ENCODE results near the gene PTTG1IP. TPM values are rescaled to one million over a fixed set of nuclear protein-coding genes. Genes with fewer than 3 reads are reported as not detected.

Gene PTTG1IP
- total RNA-seq, 1 experiment from 2014 or later, result 330 TPM

DNA sequence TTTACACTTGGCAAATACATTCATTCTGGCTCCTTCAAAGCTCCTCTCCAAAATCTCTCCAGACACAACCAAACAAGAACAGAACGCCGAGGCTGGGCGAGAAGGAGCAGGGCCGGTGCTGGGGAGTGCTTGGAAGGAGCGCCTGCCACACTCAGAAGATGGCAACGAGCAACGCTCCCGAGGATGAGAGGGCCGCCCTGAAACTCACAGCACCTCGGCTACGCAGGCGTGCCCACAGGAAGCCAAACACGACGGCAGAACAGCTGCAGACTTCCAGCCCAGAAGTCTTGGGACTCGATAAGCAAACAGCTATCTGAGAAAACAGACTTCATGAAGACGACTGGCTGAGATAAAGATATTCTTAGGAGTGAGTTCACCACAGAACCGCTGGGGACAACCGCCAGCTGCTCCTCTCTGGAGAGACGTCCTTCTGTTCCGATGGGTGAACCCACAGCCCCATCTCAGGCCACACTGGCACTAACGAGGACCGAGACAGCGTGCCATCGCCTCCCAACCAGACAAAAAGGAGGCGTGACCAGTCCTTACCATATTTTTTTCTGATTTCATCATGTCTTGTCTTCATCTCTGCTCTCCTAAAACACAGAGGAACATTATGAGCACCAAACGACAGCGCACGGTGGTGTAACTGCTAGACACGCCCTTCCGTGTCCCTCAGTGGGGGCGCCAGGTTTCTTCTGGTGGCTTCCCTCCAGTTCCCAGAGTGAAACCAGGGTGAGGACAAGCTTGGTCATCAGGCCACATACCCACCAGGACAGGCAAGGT is 18.6 kb downstream of the PTTG1IP start:
- H3F3A ChIP-seq (ENCODE audit: low read length, unreplicated experiment), result no peaks in the 10 kb centered on the region
- H3K9ac ChIP-seq (ENCODE audit: low read length), result no peak overlapping the region
- TF ChIP-seq, protein P1, sequence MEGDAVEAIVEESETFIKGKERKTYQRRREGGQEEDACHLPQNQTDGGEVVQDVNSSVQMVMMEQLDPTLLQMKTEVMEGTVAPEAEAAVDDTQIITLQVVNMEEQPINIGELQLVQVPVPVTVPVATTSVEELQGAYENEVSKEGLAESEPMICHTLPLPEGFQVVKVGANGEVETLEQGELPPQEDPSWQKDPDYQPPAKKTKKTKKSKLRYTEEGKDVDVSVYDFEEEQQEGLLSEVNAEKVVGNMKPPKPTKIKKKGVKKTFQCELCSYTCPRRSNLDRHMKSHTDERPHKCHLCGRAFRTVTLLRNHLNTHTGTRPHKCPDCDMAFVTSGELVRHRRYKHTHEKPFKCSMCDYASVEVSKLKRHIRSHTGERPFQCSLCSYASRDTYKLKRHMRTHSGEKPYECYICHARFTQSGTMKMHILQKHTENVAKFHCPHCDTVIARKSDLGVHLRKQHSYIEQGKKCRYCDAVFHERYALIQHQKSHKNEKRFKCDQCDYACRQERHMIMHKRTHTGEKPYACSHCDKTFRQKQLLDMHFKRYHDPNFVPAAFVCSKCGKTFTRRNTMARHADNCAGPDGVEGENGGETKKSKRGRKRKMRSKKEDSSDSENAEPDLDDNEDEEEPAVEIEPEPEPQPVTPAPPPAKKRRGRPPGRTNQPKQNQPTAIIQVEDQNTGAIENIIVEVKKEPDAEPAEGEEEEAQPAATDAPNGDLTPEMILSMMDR (conservative IDR thresholded peaks at IDR 0.05; ENCODE audit: low read depth, low read length), result no peak
- TF ChIP-seq EZH2phosphoT487 (IDR thresholded peaks at IDR 0.05; ENCODE audit: borderline replicate concordance, low read length), result no peak
- no peak for TF ChIP-seq EZH2 (IDR thresholded peaks at IDR 0.05; ENCODE audit: low read length, unreplicated experiment)
- peaks cover 74% of the 10 kb centered on the region for H3K79me2 ChIP-seq (ENCODE audit: low read length)
- no peaks in the 10 kb centered on the region for H3K9me2 ChIP-seq (replicated peaks; ENCODE audit: low read length)
- CTCF ChIA-PET, result no interaction called here
- DNase-seq, result no peak
- H3K4me2 ChIP-seq (ENCODE audit: low read length), result no peak overlapping the region
- H4K20me1 ChIP-seq (ENCODE audit: low read length), result peaks cover 44% of the 10 kb centered on the region; the same call in 1 of the 2 replicates
- no peaks in the 10 kb centered on the region for H3K9me3 ChIP-seq (ENCODE audit: low read length)
- no peak overlapping the region for H2AFZ ChIP-seq (ENCODE audit: low read length)
- no peak for ATAC-seq
- H3K27me3 ChIP-seq (ENCODE audit: low read length), result no peaks in the 10 kb centered on the region
- no TSS peak for BruUV-seq (replicated peaks)
- no peak overlapping the region for H3K4me3 ChIP-seq (ENCODE audit: low read length)
- H3K27ac ChIP-seq (ENCODE audit: low read length), result no peak overlapping the region
- H3K4me1 ChIP-seq (ENCODE audit: insufficient read depth, low read length), result no peaks in the 10 kb centered on the region
- peaks cover 78% of the 10 kb centered on the region for H3K36me3 ChIP-seq (ENCODE audit: low read depth, low read length)
- intact Hi-C loops (cut with micrococcal nuclease), result no loop called here
- POLR2A ChIA-PET (ENCODE audit: unreplicated experiment), result no interaction called here

DNA sequence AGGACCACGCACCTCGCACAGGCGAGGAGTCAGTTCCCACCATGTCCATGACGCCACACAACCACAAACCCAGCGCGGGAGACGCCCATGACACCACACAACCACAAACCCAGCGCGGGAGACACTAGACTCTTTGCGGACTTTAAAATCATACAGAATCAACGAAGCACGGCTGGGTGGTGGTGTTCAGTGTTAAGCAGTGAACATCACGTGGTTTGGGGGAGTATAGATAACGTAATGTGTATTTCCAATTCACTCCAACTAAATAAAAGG is 19.2 kb downstream of the PTTG1IP start:
- Histone ChIP-seq H3K79me2 (ENCODE audit: low read length) (peaks cover 69% of the 10 kb centered on the region), H3K9ac (ENCODE audit: low read length) (no peak overlapping the region), H4K20me1 (ENCODE audit: low read length) (peaks cover 40% of the 10 kb centered on the region; the same call in 1 of the 2 replicates), H3K27me3 (ENCODE audit: low read length) (no peaks in the 10 kb centered on the region), H3K4me3 (ENCODE audit: low read length) (no peak overlapping the region), H3F3A (ENCODE audit: low read length, unreplicated experiment) (no peaks in the 10 kb centered on the region), H3K4me1 (ENCODE audit: insufficient read depth, low read length) (no peaks in the 10 kb centered on the region), H3K4me2 (ENCODE audit: low read length) (no peak overlapping the region), H3K9me2 (replicated peaks; ENCODE audit: low read length) (no peaks in the 10 kb centered on the region), H3K36me3 (ENCODE audit: low read depth, low read length) (peaks cover 78% of the 10 kb centered on the region), H3K27ac (ENCODE audit: low read length) (no peak overlapping the region), H3K9me3 (ENCODE audit: low read length) (no peaks in the 10 kb centered on the region), H2AFZ (ENCODE audit: low read length) (no peak overlapping the region)
- intact Hi-C loops (cut with micrococcal nuclease), result no loop called here
- no TSS peak for BruUV-seq (replicated peaks)
- TF ChIP-seq EZH2phosphoT487 (IDR thresholded peaks at IDR 0.05; ENCODE audit: borderline replicate concordance, low read length) (no peak), EZH2 (IDR thresholded peaks at IDR 0.05; ENCODE audit: low read length, unreplicated experiment) (no peak)
- TF ChIP-seq, protein P1 (conservative IDR thresholded peaks at IDR 0.05; ENCODE audit: low read depth, low read length), result no peak
- DNase-seq, result no peak
- ChIA-PET POLR2A (ENCODE audit: unreplicated experiment) (no interaction called here), CTCF (no interaction called here)
- ATAC-seq, result no peak

DNA sequence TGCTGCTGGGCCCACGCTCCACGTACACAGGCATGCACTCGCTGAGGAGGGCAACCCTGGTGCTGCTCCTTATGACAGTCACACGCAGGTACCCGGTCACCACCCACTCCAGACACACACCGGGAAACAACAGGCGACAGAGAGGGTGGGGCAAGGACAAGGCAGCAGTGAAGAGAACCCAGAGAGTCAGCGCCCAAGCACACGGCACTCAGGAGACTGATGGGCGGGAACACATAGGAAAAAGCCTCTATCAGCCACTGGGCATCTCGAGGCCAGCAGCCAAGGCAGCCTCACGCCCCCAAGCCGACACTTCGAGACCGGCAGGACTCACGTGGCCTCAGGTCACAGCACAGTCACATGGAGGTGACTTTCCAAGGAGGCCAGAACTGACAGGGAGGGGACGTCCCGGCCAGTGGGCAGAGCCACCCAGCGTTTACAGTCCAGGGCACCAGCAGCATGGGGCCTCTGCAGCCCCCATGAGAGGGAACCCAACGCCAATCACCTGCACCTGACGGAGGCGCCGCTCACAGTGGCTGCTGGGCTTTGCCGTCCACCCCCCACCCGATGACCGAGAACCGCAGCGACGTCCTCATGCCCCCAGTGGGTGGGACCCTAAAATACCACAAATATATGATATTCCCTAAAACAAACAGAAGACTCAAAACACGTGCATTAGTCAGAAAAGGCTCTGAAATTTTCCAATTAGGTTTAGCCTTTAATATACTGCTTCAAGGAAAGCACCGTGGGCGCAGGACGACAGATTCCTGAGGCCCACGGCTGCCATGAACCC is 19.7 kb downstream of the PTTG1IP start:
- no TSS peak for BruUV-seq (replicated peaks)
- Histone ChIP-seq H2AFZ (ENCODE audit: low read length) (no peak overlapping the region), H3K9ac (ENCODE audit: low read length) (no peak overlapping the region), H3K4me3 (ENCODE audit: low read length) (no peak overlapping the region), H3K9me2 (replicated peaks; ENCODE audit: low read length) (no peaks in the 10 kb centered on the region), H4K20me1 (ENCODE audit: low read length) (peaks cover 35% of the 10 kb centered on the region; the same call in 1 of the 2 replicates), H3K27me3 (ENCODE audit: low read length) (no peaks in the 10 kb centered on the region), H3K36me3 (ENCODE audit: low read depth, low read length) (peaks cover 75% of the 10 kb centered on the region), H3K79me2 (ENCODE audit: low read length) (peaks cover 63% of the 10 kb centered on the region), H3K4me2 (ENCODE audit: low read length) (no peak overlapping the region), H3F3A (ENCODE audit: low read length, unreplicated experiment) (no peaks in the 10 kb centered on the region), H3K9me3 (ENCODE audit: low read length) (no peaks in the 10 kb centered on the region), H3K27ac (ENCODE audit: low read length) (no peak overlapping the region), H3K4me1 (ENCODE audit: insufficient read depth, low read length) (no peaks in the 10 kb centered on the region)
- ATAC-seq (no peak), DNase-seq (no peak)
- POLR2A ChIA-PET (ENCODE audit: unreplicated experiment), result no interaction called here
- CTCF ChIA-PET, result no interaction called here
- TF ChIP-seq, protein P1 (conservative IDR thresholded peaks at IDR 0.05; ENCODE audit: low read depth, low read length), result no peak
- TF ChIP-seq EZH2 (IDR thresholded peaks at IDR 0.05; ENCODE audit: low read length, unreplicated experiment) (no peak), EZH2phosphoT487 (IDR thresholded peaks at IDR 0.05; ENCODE audit: borderline replicate concordance, low read length) (no peak)
- intact Hi-C loops (cut with micrococcal nuclease), result no loop called here
